ENCODE results near the gene AP4S1.
"Not testable (repeated sequence)": the region's sequence is repeated elsewhere in the genome, so short reads cannot be mapped to it uniquely, and the experiment has no call there.

The AP4S1 gene

DNA sequence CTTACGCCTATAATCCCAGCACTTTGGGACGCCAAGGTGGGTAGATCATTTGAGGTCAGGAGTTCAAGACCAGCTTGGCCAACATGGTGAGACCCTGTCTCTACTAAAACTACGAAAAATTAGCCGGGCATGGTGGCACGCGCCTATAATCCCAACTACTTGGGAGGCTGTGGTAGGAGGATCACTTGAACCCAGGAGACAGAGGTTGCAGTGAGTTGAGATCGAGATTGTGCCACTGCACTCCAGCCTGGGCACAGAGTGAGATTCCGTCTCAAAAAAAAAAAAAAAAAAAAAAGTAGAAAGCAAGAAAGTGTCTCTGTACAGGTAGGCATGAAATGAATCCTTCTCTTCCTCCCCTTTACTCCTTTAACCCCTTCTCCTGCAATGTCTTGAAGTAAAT lies 70.4 kb downstream of the AP4S1 start:
- H4K8ac ChIP-seq (ENCODE audit: low read length); DNase-seq; H3K4me2 ChIP-seq (ENCODE audit: low read length, poor library complexity, severe bottlenecking); H3K14ac ChIP-seq (ENCODE audit: low read length in 2 of 2); H2AFZ ChIP-seq (ENCODE audit: low read depth, low read length); H3K4me1 ChIP-seq (ENCODE audit: control insufficient read depth, insufficient read depth, low read depth, low read length); H3K9ac ChIP-seq (ENCODE audit: low read length); H3K27me3 ChIP-seq (ENCODE audit: control insufficient read depth in 1 of 2, insufficient read depth in 1 of 2, low read length in 2 of 2); H2BK12ac ChIP-seq (ENCODE audit: low read length in 2 of 2); H2BK5ac ChIP-seq (ENCODE audit: low read depth, low read length, poor library complexity, severe bottlenecking); H2BK120ac ChIP-seq (ENCODE audit: low read depth, low read length); H3K23ac ChIP-seq (ENCODE audit: low read length in 2 of 2); H3K4ac ChIP-seq (ENCODE audit: low read depth in 1 of 2, low read length in 2 of 2); H3K4me3 ChIP-seq (ENCODE audit: insufficient read depth in 1 of 2, low read depth in 1 of 2, low read length in 2 of 2); H3K27ac ChIP-seq (ENCODE audit: low read length, poor library complexity, severe bottlenecking); H2BK15ac ChIP-seq (ENCODE audit: low read depth, poor library complexity, severe bottlenecking); H3K79me1 ChIP-seq (replicated peaks; ENCODE audit: low read length, poor library complexity, severe bottlenecking); H4K91ac ChIP-seq (ENCODE audit: low read length); H3K9me3 ChIP-seq (ENCODE audit: control insufficient read depth, low read length); H2AK5ac ChIP-seq (ENCODE audit: low read length, severe bottlenecking): not testable (repeated sequence)
- Histone ChIP-seq H3K18ac (ENCODE audit: low read depth in 1 of 2, low read length in 2 of 2) (peak overlapping the region in 1 of 2 experiments; percentile 26), H3K36me3 (ENCODE audit: control insufficient read depth in 1 of 2, insufficient read depth in 2 of 2, low read depth in 1 of 2, low read length in 2 of 2) (peaks cover 11 to 51% of the 10 kb centered on the region in 2 experiments)
- WGBS, result over 99% methylated on average over 6 of the region's 8 CpGs

DNA sequence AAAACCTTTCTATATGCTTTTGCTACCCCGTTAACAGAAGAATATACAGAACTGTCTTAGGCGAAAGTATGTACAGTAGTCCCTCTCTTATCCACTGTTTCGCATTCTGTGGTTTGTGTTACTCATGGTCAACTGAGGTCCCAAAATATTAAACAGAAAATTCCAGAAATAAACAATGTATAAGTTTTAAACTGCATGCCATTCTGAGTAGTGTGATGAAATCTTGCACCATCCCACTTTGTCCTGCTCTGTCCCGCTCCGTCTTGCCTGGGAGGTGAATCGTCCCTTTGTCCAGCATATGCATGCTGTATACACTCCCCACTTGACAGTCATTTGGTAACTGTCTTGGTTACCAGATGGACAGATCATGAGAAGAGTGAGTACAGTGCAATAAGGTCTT lies 70.8 kb downstream of the AP4S1 start:
- Histone ChIP-seq H2BK15ac (ENCODE audit: low read depth, poor library complexity, severe bottlenecking) (no peak overlapping the region), H3K27ac (ENCODE audit: low read length, poor library complexity, severe bottlenecking) (no peak overlapping the region)
- WGBS, result 62% methylated on average over 3 of the region's 6 CpGs

DNA sequence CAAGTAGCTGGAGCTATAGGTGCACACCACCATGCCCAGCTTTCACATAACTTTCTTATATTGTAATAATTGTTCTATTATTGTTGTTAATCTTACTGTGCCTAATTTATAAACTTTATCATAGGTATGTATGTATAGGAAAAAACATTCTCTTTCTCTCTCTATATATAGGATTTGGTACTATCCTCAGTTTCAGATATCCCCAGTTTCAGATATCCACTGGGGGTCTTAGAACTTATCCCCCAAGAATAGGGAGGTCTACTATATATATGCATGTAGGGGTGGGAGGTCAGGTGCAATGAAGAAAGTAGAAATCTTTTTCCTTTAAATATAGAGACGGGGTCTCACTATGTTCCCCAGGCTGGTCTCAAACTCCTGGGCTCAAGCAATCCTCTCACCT lies 71.6 kb downstream of the AP4S1 start:
- Histone ChIP-seq H3K27ac (ENCODE audit: low read length, poor library complexity, severe bottlenecking) (no peak overlapping the region), H4K8ac (ENCODE audit: low read length) (no peak overlapping the region), H3K79me1 (replicated peaks; ENCODE audit: low read length, poor library complexity, severe bottlenecking) (peaks cover 11% of the 10 kb centered on the region), H2AFZ (ENCODE audit: low read depth, low read length) (no peak overlapping the region), H3K4ac (ENCODE audit: low read depth in 1 of 2, low read length in 2 of 2) (no peak overlapping the region), H3K9me3 (ENCODE audit: control insufficient read depth, low read length) (no peaks in the 10 kb centered on the region), H2BK15ac (ENCODE audit: low read depth, poor library complexity, severe bottlenecking) (no peak overlapping the region), H2BK12ac (ENCODE audit: low read length in 2 of 2) (no peak overlapping the region), H3K4me1 (ENCODE audit: control insufficient read depth, insufficient read depth, low read depth, low read length) (no peaks in the 10 kb centered on the region), H3K4me3 (ENCODE audit: insufficient read depth in 1 of 2, low read depth in 1 of 2, low read length in 2 of 2) (no peak overlapping the region), H3K18ac (ENCODE audit: low read depth in 1 of 2, low read length in 2 of 2) (no peak overlapping the region), H2AK5ac (ENCODE audit: low read length, severe bottlenecking) (no peak overlapping the region), H3K9ac (ENCODE audit: low read length) (no peak overlapping the region), H3K4me2 (ENCODE audit: low read length, poor library complexity, severe bottlenecking) (no peak overlapping the region), H2BK120ac (ENCODE audit: low read depth, low read length) (no peak overlapping the region), H3K23ac (ENCODE audit: low read length in 2 of 2) (no peak overlapping the region), H2BK5ac (ENCODE audit: low read depth, low read length, poor library complexity, severe bottlenecking) (no peak overlapping the region), H3K27me3 (ENCODE audit: control insufficient read depth in 1 of 2, insufficient read depth in 1 of 2, low read length in 2 of 2) (no peaks in the 10 kb centered on the region), H4K91ac (ENCODE audit: low read length) (no peak overlapping the region), H3K14ac (ENCODE audit: low read length in 2 of 2) (no peak overlapping the region), H3K36me3 (ENCODE audit: control insufficient read depth in 1 of 2, insufficient read depth in 2 of 2, low read depth in 1 of 2, low read length in 2 of 2) (peaks cover 15 to 63% of the 10 kb centered on the region in 2 experiments)
- DNase-seq, result no peak
- 86% methylated on average over 1 of the region's 1 CpG for WGBS

More for the DNA sequence above, 70.8 kb downstream of the AP4S1 start:
- H3K9ac ChIP-seq (ENCODE audit: low read length), result no peak overlapping the region
- H3K4ac ChIP-seq (ENCODE audit: low read depth in 1 of 2, low read length in 2 of 2), result no peak overlapping the region
- peak; percentile 78 for DNase-seq
- H3K4me2 ChIP-seq (ENCODE audit: low read length, poor library complexity, severe bottlenecking), result no peak overlapping the region
- no peak overlapping the region for H4K91ac ChIP-seq (ENCODE audit: low read length)
- H2BK12ac ChIP-seq (ENCODE audit: low read length in 2 of 2), result no peak overlapping the region
- no peak overlapping the region for H4K8ac ChIP-seq (ENCODE audit: low read length)
- no peak overlapping the region for H2AFZ ChIP-seq (ENCODE audit: low read depth, low read length)
- H3K23ac ChIP-seq (ENCODE audit: low read length in 2 of 2), result no peak overlapping the region
- H3K4me1 ChIP-seq (ENCODE audit: control insufficient read depth, insufficient read depth, low read depth, low read length), result no peaks in the 10 kb centered on the region
- no peak overlapping the region for H2BK120ac ChIP-seq (ENCODE audit: low read depth, low read length)
- peaks cover 15 to 55% of the 10 kb centered on the region in 2 experiments for H3K36me3 ChIP-seq (ENCODE audit: control insufficient read depth in 1 of 2, insufficient read depth in 2 of 2, low read depth in 1 of 2, low read length in 2 of 2)
- no peak overlapping the region for H3K4me3 ChIP-seq (ENCODE audit: insufficient read depth in 1 of 2, low read depth in 1 of 2, low read length in 2 of 2)
- no peak overlapping the region for H3K18ac ChIP-seq (ENCODE audit: low read depth in 1 of 2, low read length in 2 of 2)
- H2AK5ac ChIP-seq (ENCODE audit: low read length, severe bottlenecking), result no peak overlapping the region
- H3K27me3 ChIP-seq (ENCODE audit: control insufficient read depth in 1 of 2, insufficient read depth in 1 of 2, low read length in 2 of 2), result no peaks in the 10 kb centered on the region
- H2BK5ac ChIP-seq (ENCODE audit: low read depth, low read length, poor library complexity, severe bottlenecking), result no peak overlapping the region
- H3K9me3 ChIP-seq (ENCODE audit: control insufficient read depth, low read length), result no peaks in the 10 kb centered on the region
- peaks cover 11% of the 10 kb centered on the region for H3K79me1 ChIP-seq (replicated peaks; ENCODE audit: low read length, poor library complexity, severe bottlenecking)
- H3K14ac ChIP-seq (ENCODE audit: low read length in 2 of 2), result no peak overlapping the region

DNA sequence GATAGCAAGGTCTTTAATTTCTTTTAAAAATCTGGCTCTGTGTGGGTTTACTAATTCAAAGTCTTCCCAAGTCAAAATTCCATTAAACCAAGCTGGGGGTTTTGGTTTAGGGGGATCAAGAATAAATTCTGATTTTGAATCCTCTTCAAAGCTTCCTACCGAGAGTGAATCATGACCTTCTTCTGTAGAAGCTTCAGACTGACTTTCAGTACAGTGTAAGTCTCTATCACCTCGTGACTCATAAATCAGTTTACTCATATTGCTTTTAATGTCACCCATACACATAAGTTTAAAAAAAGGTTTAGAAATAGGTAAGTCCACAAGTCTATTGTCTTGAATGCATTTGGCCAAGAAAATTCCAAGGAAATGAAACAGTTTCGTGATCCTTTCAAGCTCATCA lies 81.3 kb downstream of the AP4S1 start:
- Histone ChIP-seq H3K4me1 (ENCODE audit: control insufficient read depth, insufficient read depth, low read depth, low read length) (no peaks in the 10 kb centered on the region), H2AFZ (ENCODE audit: low read depth, low read length) (no peak overlapping the region), H2BK12ac (ENCODE audit: low read length in 2 of 2) (no peak overlapping the region), H2BK15ac (ENCODE audit: low read depth, poor library complexity, severe bottlenecking) (no peak overlapping the region), H2BK5ac (ENCODE audit: low read depth, low read length, poor library complexity, severe bottlenecking) (no peak overlapping the region), H3K9ac (ENCODE audit: low read length) (peak overlapping the region; percentile 28), H3K27me3 (ENCODE audit: control insufficient read depth in 1 of 2, insufficient read depth in 1 of 2, low read length in 2 of 2) (no peaks in the 10 kb centered on the region), H3K14ac (ENCODE audit: low read length in 2 of 2) (no peak overlapping the region), H4K91ac (ENCODE audit: low read length) (no peak overlapping the region), H3K4me2 (ENCODE audit: low read length, poor library complexity, severe bottlenecking) (no peak overlapping the region), H3K4ac (ENCODE audit: low read depth in 1 of 2, low read length in 2 of 2) (no peak overlapping the region), H3K27ac (ENCODE audit: low read length, poor library complexity, severe bottlenecking) (no peak overlapping the region), H3K36me3 (ENCODE audit: control insufficient read depth in 1 of 2, insufficient read depth in 2 of 2, low read depth in 1 of 2, low read length in 2 of 2) (peaks cover 24 to 96% of the 10 kb centered on the region in 2 experiments), H2AK5ac (ENCODE audit: low read length, severe bottlenecking) (no peak overlapping the region), H3K9me3 (ENCODE audit: control insufficient read depth, low read length) (no peaks in the 10 kb centered on the region), H3K4me3 (ENCODE audit: insufficient read depth in 1 of 2, low read depth in 1 of 2, low read length in 2 of 2) (no peak overlapping the region), H3K18ac (ENCODE audit: low read depth in 1 of 2, low read length in 2 of 2) (no peak overlapping the region), H2BK120ac (ENCODE audit: low read depth, low read length) (no peak overlapping the region), H3K79me1 (replicated peaks; ENCODE audit: low read length, poor library complexity, severe bottlenecking) (peaks cover 10% of the 10 kb centered on the region), H3K23ac (ENCODE audit: low read length in 2 of 2) (no peak overlapping the region), H4K8ac (ENCODE audit: low read length) (no peak overlapping the region)
- no peak for DNase-seq
- 97% methylated on average over 2 of the region's 3 CpGs for WGBS

Measured in mesenchymal stem cell (in vitro differentiated cells and primary cell).